NCI-H446 treated with DMSO at 0.1 percent for 48 hours (cell line): ENCODE data around the gene CATSPERE.
"Not testable (repeated sequence)": the region's sequence is repeated elsewhere in the genome, so short reads cannot be mapped to it uniquely, and the experiment has no call there.

Experiments
- DNase-seq: peaks from one replicate; lab custom pipeline; 2025; lab: John Stamatoyannopoulos, UW

The CATSPERE gene

GRCh38 chr1:244636488-244637259, 175.6 kb downstream of the CATSPERE start:
- no peak for DNase-seq

- no peak for DNase-seq
These were observed 178.5 kb downstream of the CATSPERE start for GRCh38 chr1:244639561-244639960.

GRCh38 chr1:244640917-244641316, 179.8 kb downstream of the CATSPERE start:
- DNase-seq: no peak

GRCh38 chr1:244642526-244642925, 181.5 kb downstream of the CATSPERE start:
- DNase-seq: no peak

- no peak for DNase-seq
These were observed 181.9 kb downstream of the CATSPERE start for GRCh38 chr1:244642988-244643387.

GRCh38 chr1:244645414-244645813, 184.3 kb downstream of the CATSPERE start:
- DNase-seq: no peak

GRCh38 chr1:244645890-244646289, 184.8 kb downstream of the CATSPERE start:
- no peak for DNase-seq

- no peak for DNase-seq
These were observed 186.7 kb downstream of the CATSPERE start for GRCh38 chr1:244647819-244648218.

GRCh38 chr1:244651956-244652622, 191.0 kb downstream of the CATSPERE start:
- no peak for DNase-seq

GRCh38 chr1:244652623-244653438, 191.8 kb downstream of the CATSPERE start, which contains the start of gene DESI2:
Gene DESI2 (plus strand): TSS chr1:244653126. CDS start chr1:244653314, 188 bp downstream.
- peak; percentile 99 for DNase-seq

- DNase-seq: no peak
These were observed 192.5 kb downstream of the CATSPERE start for GRCh38 chr1:244653439-244654107.

GRCh38 chr1:244654108-244655038, 193.3 kb downstream of the CATSPERE start:
- DNase-seq: no peak

- no peak for DNase-seq
These were observed 194.1 kb downstream of the CATSPERE start for GRCh38 chr1:244655186-244655585.

- no peak for DNase-seq
These were observed 196.3 kb downstream of the CATSPERE start for GRCh38 chr1:244657421-244657820.

GRCh38 chr1:244659694-244660093, 198.6 kb downstream of the CATSPERE start:
- no peak for DNase-seq

GRCh38 chr1:244660595-244660994, 199.5 kb downstream of the CATSPERE start:
- DNase-seq: no peak

GRCh38 chr1:244661569-244662312, 200.7 kb downstream of the CATSPERE start:
- DNase-seq: not testable (repeated sequence)

GRCh38 chr1:244662599-244662998, 201.5 kb downstream of the CATSPERE start:
- no peak for DNase-seq

- no peak for DNase-seq
These were observed 203.3 kb downstream of the CATSPERE start for GRCh38 chr1:244664353-244664752.

- no peak for DNase-seq
These were observed 204.7 kb downstream of the CATSPERE start for GRCh38 chr1:244665771-244666217.
